Urothelium cell line (cell line): Measurements from ENCODE around the gene MTREX.
A peak's percentile ranks its signal among the peaks of the same experiment; 100 is the strongest.

Source experiments
- DNase-seq: peaks from one replicate; pipeline ENCODE4 v3.0.0; 2011; ENCODE audit warnings: low spot score, mixed read lengths
- FAIRE-seq: peaks from 2 replicates; lab custom pipeline; 2011; peaks lifted over from hg19 to GRCh38; lab: Jason Lieb, UNC

The MTREX gene

DNA sequence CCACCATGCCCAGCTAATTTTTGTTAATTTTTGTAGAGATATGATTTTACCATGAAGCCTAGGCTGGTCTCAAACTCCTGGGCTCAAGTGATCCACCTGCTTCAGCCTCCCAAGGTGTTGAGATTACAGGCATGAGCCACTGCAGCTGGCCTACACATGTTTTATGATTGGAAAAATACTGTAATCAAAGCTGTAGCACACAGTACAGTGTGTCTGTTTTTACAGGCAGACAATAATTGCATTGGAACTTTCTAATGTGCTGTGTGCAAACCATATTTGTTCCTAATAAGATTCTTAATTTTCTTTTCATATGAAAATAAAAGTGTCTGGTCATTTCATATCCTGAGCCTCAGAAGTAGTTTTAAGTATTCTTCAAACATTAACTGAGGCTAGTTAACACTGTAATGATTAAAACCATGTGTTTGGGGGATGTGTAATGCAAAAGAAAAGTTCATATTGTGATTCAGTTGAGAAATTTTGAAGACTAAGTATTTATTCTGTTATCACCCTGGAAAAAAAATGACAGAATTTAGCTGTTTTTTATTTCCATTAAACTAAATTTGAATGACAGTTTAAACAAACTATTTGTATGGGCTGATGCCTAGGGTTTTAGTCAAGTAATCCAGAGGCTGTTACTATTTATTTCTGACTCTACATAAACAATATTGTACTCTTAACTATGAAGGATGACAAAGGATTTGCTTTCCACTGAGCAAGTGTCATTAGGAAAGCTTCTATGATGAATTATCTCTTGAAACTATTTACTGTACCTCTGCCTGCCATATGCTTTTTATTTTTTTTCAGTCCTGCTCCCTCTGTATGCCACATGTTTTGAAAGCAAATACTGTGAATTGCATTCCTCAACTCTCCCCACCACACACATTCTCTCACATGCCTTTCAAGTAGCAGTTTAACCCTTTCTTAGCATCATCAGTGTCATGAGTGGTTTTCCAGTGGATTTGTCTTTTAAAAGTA is 111.5 kb downstream of the MTREX start:
- DNase-seq (no peak), FAIRE-seq (no peak)

DNA sequence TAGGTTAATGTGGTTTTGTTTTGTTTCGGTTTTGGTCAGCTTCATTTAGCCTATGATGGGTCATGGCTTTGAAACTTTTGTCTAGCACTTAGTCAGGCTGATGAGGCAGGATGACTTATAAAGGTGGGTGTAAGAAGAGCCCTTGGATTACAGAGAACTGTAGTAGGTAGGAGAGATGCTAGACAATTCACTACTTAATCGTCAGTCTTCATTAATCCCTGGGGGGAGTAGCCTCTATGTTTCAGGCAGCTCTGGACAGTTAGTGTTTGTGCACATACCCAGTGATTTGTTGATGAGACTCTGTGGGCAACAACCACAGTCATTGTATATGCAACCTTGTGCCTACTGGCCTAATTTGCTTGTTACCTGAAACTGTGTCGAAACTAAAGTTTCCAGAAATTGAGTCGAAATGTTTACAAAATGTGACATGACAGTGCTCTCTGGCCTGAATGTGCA is 113.3 kb downstream of the MTREX start:
- FAIRE-seq: no peak
- no peak for DNase-seq

DNA sequence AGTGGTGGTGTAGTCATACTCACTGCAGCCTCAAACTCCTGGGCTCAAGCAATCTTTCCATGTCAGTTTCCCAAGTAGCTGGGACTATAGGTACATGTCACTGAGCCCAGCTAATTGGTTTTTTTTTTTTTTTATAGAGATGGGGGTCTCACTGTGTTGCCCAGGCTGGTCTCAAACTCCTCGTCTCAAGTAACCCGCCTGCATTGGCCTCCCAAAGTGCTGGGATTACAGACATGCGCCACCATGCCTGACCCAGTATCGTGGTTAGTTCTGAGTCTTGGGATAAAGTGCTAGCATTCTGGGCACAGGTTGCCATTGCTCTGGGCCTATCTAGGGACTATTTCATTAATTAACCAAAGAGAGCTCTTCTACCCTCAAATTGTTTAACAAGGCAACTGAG is 118.7 kb downstream of the MTREX start:
- no peak for FAIRE-seq

DNA sequence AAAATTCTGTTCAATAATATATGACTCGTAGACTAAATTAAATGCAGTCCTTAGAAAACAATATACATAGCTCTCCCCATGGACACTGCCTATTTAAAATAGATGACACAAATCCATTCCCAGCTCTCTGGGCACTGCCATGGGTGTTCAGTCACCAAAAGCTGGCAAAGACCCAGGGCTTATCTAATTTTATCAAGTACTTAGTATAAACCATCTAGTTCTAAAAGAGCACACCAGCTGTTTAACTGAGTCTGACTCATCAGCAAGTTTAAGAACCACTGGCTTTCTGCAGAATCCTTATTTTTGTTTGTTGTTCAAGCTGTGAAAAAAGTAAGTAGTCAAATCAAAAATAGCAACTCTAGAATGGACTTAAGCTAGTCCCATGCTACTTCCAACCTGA is 119.4 kb downstream of the MTREX start:
- FAIRE-seq (no peak), DNase-seq (no peak)

More for the DNA sequence above, 118.7 kb downstream of the MTREX start:
- no peak for DNase-seq

DNA sequence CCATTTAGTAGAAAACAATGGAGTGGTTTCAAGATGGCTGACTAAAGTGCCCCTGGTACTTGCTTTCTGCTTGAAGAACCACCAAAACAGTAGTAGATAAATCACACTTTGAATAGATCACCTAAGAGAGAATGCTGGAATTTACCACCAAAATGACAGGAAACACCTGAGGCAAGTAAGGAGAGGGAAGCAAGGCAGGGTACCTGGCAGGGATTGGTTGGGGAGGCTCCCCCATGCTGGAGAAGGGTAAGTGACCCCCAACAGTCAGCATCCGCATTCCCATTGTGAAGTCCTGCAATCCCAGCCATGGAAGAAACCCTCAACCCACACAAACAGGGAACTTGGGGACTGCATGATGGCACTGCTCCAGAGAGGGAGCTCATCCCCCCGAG is 121.4 kb downstream of the MTREX start:
- no peak for FAIRE-seq
- no peak for DNase-seq

DNA sequence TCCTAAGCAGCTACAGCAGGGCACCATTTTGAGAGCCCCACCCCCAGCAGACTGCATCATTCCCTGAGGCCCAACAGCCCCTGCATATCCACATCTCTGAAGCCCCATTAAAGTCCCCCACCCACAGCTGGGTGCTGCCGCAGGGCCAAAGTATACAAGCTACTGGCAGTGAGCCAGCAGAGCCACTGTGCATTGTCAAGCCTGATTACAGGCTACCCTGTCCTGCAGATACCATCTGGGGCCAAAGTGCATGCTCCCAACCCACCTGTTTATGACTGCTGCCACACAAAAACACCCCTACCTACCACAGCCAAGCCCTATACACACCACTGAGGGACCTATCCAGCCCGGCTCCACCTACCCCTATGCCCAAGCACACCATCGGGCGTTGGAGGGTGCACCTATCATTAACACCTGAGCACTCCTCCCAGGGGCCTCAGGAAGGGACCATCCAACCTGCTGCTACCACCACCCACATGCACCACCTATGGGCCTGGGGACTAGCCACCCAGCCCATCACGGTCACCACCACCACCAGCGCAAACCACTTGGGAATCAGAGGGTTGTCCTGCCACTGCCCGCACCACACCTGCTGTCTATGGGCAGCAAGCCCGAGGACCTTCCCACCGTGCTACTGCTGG is 121.9 kb downstream of the MTREX start:
- DNase-seq: no peak
- FAIRE-seq: no peak

DNA sequence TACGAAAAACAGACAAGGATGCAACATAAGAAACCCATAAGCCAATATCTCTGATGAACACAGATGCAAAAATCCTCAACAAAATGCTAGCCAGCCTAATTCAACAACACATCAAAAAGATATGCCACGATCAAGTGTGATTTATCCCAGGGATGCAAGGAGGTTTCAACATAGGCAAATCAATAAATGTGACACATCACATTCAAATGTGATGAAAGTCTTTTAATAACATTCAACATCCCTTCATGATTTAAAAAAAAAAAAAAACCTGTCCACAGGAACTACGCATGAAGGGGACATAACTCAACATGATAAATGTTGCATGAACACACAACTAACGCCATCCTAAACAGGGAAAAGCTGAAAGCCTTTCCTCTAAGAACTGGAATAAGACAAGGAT is 124.8 kb downstream of the MTREX start:
- no peak for DNase-seq
- FAIRE-seq: no peak

DNA sequence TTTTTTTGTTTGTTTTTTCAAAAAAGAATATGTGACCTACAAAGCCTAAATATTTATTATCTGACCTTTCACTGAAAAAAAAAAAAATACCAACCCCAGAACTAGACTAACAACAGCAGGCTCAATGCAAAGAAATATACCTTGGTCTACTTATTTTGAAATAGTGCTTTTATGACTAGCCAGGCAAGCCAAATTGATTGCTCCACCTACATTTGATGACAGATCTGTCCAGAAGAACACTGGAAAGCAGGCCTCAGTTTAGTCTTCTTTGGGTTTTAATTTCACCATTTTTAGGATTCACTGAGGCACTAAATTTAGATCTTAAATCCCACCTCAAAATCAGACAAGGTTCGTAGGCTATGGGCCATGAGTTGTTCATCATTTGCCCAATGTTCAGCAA is 129.7 kb downstream of the MTREX start:
- DNase-seq (no peak), FAIRE-seq (no peak)

DNA sequence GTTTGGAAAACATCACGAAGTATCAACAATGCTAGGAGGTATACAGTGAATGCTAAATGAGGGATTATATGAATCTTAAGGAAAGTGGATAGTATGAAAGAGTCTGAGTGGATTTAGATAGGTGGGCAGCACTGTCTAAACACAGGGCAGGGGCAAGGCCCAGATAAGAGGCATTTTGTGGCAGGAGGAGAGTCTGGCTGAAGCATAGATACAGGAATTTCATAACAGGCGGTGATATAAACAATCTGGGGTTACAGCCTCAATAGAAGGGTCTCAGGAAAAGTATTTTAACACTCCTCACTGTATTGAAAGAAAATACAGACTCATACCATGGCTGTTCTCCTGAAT is 130.0 kb downstream of the MTREX start:
- no peak for FAIRE-seq
- no peak for DNase-seq

DNA sequence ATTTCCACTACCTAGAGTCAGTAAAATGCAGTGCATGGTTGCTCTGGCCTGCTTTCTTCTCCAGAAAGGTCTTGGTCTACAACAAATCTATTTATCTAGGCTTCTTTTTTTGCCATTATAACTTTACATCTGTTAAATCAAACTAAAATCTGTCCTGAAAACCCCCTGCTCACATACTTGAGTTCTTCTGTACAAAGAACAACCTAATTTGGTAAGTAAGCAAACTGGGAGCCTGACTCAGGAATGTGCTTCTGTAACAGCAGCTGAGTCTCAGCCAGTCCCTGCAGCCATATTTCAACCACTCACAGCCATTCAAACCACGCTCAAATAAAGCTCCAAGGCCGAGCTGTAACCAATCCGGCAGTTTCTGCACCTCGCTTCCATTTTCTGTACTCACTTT is 131.2 kb downstream of the MTREX start:
- FAIRE-seq (no peak), DNase-seq (no peak)

DNA sequence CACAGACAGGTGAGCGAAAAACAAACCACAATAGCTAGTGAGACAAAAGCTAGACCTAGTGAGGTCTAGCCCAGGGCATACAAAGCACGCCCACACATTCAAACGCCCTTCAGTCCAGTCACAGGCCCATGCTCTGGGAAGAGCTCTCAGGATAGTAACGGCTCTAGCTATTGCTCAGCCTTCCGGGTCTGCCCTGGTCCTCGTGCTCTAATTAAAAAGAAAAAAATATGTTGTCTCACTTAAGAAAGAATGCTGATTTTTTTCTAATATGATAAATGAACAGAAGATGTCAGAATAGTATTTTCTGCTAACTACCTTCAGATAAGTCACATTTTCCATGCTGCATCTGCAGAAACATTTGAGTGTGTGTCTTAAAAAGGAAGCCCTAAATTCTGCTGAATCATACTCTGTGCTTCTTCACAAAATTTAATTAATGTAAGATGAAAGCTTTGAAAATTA is 132.4 kb downstream of the MTREX start:
- FAIRE-seq (no peak), DNase-seq (no peak)

DNA sequence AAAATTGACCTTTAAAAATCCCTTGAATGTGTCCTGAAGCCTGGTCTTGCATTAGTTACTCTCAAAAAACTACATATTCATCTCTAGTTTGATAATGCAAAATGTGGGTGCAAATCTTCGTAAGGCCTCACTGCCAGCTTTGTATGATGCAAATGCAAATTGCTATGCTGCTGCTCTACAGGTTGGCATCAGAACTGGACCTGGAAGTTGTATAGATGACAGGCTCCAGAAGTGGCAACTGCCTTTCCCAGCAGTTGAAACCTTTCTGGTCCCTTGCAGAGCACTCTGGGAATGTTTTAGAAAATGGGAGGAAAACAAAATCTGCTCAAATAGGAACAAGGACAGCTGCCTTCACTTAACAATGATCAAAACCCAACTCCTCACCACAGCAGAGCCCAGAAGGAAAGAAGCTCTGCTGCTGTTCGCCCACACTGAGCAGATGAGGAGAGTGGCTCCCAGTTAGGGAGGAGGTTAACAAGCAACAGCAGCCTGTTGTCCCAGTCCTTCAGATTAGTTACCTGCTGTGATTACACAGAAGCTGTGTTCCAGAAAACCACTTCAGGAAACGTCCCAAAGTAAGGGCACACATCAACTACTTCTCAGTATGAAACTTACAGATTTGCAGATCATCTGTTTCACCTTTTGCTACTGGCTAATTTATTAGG is 133.4 kb downstream of the MTREX start:
- no peak for FAIRE-seq
- DNase-seq: no peak

DNA sequence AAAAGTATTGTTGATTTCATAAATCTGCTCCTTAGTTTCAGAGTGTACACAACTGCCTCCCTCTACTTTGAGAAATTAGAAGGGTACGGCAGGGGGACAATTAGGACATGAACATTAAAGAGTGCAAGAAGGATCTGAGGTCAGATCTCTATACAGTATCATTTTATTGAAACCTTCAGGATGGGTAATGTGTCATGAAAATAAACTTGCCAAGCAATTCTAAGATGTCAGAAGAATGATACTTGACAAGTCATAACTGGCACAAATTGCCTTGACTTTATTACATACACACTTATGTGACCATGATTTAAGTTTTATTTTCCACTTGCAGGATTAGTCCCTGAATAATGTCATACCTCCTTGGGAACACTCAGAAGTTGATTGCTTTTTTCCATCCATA is 134.2 kb downstream of the MTREX start:
- no peak for DNase-seq
- FAIRE-seq: no peak

DNA sequence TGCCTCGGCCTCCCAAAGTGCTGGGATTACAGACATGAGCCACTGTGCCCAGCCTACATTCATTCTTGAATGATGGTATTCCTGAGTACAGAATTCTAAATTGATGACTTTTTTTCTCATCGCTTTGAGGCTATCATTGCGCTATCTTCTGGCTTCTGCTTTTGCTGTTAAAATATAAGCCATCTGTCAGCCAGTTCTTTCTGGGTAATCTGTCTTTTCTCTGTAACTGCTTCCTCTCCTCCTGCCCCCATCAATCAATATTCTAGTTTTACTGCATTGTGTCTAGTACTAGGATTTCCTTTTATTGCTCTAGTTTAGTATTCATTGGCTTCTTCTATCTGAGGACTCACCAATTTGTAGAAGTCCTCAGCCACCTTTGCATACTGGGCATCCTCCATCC is 138.0 kb downstream of the MTREX start:
- no peak for FAIRE-seq
- no peak for DNase-seq

DNA sequence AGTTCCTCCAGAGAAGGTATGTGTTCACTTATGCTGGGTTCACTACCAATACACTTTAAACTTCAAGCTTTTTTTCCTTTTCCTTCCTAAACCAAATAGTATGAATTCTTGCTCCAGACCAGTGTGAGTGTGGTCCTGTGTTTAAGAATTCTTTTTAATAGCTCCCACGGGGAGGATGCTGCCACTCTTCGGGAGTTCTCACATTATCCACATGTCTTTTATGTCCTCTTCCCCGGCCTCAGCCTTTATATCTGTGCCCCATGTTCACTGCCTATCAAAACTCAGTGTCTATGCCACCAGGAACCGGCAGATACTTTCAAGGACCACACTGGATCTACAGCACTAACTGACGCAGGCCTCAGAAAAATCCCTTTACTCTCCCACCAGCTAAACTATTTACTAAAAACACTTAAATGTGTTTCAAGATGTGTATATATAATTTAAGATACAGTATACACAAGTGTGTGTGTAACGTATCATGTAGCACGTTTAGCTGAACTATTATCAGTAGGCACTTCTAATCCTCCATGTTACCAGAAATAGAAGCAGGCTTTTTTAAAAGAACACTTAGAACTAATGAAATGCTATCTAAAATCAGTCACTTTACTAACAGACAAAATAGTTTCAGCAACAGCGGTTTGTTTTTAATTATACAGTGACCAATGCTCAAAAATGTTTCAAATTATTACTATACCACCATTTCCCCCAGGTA is 139.0 kb downstream of the MTREX start:
- DNase-seq: no peak
- no peak for FAIRE-seq

DNA sequence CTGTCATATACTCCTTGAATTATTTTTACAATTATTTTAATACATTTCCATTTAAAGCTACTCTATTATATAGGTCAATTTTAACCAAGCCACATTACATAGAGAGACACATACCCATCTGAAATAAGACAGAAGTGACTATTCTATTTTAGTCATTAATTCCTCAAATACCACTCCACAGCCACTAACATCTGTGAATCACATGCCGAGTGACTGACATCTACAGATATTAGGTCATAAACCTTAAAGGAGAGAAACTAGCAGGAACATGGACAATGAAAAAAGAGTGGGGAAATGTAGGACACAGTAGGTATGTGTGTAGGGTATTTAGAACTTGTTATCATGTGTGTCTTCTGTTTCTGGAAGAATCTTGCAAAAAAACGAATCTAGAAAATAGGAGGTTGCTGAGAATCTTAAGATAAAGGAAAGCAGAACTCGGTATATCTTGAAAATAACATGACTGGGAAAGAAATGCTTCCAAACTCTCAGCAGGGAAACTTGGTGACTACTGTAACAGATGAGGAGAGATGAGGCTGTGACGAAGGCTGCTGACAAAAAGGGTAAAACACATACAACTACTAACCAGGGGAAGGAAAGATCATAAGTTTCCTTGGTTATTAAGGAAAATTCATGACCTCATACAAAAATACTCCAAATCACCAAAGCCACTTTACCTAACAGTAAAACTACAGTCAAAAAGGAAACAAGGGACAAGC is 142.4 kb downstream of the MTREX start:
- FAIRE-seq: no peak
- no peak for DNase-seq

DNA sequence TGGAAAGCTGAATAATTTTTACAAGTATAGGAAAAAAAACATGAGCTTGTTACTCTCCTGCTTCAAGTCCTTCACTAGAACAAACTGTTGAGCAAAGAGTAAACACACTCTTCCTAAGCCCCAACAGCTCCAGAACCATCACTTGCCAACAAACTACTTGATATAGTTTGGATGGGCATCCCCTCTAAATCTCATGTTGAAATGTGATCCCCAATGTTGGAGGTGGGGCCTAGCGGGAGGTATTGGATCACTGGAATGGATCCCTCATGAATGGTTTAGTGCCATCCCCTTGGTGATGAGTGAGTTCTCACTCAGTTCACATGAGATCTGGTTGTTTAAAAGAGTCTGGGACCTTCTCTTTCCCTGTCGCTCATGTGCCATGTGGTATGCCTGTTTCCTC is 144.2 kb downstream of the MTREX start:
- FAIRE-seq (no peak), DNase-seq (no peak)

DNA sequence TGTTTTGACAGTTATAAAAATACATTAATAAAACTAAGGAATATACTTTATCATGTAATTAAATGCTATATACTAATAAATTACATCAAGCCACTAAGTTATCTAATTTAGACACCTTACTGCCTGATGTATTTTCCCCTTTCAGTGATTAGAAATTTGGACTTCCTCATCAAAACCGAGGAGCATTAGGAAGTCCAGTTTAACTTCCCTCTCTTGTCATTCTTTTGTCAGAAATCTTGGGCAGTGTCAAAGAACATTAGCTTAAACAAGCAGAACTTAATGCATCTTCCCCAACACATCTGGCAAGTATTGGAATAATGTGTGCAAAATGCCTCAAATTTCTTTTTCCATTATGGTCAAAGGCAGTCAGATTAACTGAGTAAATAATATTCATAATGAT is 145.4 kb downstream of the MTREX start:
- DNase-seq (no peak), FAIRE-seq (no peak)

DNA sequence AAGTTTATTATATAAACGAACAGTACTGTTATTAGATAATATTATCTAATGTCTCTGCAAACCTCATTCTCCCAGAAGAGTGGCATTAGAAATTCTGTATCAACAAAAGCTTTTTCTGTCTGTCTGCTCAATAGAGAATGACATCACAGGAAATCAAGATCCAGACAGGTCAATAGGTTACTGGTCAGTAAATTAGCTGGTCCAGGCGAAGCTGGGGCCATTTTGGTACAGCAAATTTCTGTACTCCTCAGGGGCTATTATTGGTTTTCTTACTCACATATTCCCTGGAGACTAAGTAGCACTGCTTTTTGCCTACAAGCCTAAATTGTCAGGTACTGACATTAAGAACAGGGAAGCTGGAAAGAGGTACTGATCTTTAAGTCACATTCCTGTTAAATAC is 146.5 kb downstream of the MTREX start:
- DNase-seq (no peak), FAIRE-seq (no peak)

DNA sequence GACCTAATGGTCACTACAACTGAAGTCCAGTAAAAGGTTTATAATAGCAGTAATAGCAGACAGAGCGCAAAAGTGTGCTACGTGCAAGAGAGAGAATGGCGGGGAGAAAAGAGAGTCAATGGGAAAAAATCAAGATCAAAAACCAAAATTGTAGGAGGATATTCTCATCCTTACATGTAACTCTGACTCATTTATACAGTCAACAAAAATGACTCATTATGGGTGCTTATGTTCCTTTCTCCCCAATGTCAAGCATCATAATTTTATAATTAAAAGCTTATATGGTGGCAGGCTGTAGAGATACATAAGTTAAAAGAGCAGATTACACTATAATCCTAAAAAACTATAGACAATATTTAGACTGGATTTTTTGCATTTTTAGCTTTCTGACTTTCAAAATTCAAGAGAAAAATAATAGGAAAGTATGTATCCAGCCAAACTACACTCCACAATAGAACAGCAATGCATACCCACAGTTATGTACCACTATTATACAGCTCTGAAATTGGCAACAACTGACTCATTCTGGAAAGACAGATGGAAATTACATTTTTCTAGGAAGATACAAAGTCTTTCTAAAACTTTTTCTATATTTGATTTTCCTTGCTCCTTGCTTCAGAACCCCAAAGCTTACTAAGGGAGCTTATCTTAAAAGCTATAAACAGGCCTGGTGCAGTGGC is 148.6 kb downstream of the MTREX start:
- no peak for FAIRE-seq
- DNase-seq: peak; percentile 20
